GM12801 (cell line): Measurements from ENCODE around the gene TPCN2.

ENCODE experiments used
- TF ChIP-seq, protein P1 (sequence below): IDR thresholded peaks from one replicate; pipeline ENCODE4 v1.5.1; 2011; ENCODE audit warnings: control low read depth; ENCODE audit not compliant: insufficient read length; ENCODE audit errors: extremely low read depth

The TPCN2 gene

DNA sequence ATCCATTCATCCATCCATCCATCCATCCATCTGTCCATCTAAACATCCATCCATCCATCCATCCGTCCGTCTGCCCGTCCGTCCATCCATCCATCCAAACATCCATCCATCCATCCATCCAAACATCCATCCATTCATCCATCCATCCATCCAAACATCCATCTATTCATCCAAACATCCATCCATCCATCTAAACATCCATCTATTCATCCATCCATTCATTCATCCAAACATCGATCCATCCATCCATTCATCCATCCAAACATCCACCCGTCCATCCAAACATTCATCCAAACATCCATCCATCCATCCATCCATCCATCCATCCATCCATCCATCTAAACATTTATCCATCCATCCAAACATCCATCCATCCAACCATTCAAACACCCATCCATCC is 61.7 kb downstream of the TPCN2 start:
- TF ChIP-seq, protein P1, sequence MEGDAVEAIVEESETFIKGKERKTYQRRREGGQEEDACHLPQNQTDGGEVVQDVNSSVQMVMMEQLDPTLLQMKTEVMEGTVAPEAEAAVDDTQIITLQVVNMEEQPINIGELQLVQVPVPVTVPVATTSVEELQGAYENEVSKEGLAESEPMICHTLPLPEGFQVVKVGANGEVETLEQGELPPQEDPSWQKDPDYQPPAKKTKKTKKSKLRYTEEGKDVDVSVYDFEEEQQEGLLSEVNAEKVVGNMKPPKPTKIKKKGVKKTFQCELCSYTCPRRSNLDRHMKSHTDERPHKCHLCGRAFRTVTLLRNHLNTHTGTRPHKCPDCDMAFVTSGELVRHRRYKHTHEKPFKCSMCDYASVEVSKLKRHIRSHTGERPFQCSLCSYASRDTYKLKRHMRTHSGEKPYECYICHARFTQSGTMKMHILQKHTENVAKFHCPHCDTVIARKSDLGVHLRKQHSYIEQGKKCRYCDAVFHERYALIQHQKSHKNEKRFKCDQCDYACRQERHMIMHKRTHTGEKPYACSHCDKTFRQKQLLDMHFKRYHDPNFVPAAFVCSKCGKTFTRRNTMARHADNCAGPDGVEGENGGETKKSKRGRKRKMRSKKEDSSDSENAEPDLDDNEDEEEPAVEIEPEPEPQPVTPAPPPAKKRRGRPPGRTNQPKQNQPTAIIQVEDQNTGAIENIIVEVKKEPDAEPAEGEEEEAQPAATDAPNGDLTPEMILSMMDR: no peak

DNA sequence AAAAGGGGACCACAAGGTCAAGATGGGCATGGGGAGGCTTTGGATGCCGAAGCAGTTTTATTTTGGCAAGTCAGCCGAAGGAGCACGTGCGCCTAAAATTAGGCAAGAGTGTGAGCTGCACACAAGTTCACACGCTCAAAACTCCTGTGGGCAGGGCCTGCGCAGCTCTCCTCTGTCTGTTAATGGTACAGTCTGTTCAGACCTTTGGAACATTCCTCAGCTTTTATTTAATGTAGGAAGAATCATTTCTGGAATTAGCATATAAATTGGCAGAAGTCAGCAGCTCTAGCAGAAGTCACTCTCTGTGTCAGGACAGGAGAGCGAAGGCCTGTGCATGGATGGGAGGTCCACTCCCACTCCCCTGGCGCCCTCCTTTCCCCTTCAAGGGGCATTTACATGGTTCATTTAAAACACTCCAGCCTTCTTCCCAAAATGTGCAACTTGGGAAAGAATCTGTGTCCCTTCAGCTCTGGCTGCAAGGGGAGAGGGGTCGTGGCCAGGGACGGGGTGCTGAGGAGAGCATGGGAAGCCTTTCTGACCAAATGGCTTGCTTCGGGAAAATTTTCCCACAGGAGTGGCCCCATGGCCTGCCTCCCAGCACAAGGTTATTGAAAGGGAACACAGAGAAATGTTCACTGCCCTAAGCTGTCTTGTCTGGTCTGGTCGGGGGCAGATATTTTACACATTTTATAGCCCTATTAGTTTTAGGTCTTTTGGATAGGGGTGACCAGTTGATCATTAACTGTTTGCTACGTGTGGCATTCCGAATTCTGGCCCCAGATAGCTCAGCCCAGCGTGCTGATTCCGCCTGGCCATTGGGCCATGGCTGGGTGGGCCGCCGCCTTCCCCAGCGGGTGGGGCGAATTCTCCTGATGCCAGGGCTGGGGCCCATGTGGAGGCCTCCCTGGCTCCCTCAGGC is 63.2 kb downstream of the TPCN2 start:
- TF ChIP-seq, protein P1: no peak

DNA sequence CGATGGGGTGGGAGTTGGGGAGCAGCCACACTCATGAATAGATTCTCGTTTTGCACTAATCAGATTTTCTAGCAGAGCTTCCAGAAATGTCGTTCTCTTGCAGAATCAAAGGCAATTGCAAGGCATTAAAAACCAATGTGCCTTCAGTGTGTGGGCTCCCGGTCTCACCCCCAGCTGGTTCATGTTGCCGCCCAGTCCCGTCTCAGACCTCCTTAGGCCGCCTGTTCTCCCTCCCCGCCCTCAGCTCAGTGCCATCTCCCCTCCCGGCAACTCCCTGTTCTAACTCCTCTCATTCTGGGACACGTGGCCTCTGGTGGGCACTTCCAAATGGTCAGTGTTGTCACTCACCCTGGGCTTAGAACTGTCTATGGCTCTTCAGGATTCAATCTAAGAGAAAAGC is 64.5 kb downstream of the TPCN2 start:
- TF ChIP-seq, protein P1: no peak

DNA sequence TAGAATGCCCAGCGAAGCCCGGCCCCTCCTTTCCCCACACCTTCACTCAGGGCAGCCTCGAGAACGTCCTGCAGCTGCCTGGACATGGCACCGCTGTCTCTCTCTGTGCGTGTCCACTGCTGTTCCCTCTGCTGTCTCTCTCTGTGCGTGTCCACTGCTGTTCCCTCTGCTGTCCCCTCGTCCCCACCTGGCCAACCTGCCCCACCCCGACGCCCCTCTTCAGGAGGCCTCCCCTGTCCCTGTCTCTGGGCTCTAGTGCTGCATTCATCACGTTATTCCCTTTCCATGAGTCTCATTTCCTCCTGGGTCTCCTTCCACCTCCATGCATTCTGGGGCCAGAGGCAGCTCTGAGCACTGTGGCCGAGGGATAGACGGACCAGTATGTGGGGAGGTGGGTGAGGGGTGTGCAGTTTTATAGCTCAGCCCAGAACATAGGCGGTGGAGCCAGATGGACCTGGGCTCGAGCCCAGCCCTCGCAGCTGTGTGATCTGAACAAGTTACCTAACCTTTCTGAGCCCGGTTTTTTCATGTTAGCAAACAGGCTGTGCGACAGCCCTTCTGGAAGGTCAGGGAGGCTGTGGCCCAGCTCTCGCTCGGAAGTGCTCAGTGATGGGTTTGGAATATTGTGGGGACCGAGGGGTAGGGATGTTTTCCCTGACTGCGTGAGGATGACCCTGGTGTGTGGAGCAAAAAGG is 65.1 kb downstream of the TPCN2 start:
- TF ChIP-seq, protein P1: no peak

DNA sequence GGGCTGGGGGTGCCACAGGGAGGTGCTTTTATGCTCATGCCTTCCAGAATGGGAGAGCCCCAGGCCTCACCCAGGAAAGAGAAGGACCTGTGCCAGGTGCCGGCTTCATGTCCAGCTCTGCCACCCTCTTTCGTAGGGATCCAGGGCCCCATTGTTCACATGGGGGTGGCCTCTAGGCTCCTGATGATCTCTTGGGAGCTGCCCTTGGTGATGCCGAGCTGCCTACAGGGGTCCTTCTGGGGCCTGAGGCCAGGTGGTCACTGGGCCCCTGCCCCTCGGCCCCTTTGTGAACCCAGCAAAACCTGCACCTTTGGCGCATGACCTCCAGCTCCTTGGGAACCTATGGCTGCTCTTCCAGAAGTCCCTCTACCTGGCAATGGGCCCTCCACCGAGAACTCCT is 65.6 kb downstream of the TPCN2 start:
- TF ChIP-seq, protein P1: no peak

DNA sequence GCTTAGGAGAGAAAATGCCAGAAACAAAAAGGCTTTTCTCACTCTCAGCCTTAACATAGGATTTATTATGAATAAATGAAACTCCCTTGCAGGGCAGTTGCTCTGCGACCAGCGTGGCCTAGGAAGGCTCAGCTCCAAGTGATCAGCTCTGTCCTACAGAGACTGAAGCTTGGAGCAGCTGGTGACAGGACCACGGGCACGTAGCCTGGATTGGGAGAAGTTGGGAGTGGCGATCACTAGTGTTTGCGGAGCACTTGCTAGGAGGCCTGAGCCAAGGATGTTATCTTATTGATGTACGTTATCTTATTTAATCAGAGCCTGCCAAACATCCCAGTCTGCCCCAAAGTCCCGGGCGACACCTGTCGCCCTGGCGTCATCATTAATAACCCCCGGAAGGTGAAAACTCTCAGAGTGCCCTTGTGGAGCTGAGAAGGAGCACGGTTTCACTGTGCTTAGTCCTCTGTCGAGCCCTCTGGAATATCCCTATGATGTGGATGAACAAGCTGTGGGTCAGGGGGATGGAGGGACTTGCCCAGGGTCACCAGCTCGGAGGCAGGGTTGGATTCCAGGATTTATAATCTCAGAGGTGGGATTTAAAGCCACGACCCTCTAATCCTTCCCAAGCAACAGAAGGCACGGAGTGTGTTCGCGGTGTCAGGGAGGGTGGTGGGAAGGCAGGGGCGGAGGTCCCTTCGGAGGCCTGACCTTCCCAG is 66.2 kb downstream of the TPCN2 start:
- TF ChIP-seq, protein P1: no peak
